Fibroblast of mammary gland (primary cell): Measurements from ENCODE around the gene SPRR2B.
"Not testable (repeated sequence)": the region's sequence is repeated elsewhere in the genome, so short reads cannot be mapped to it uniquely, and the experiment has no call there.

ENCODE experiments used
- DNase-seq: peaks from one replicate; pipeline ENCODE4 v3.0.0-alpha.2; 2010; ENCODE audit warnings: low read depth
- H3K4me3 ChIP-seq: 2 replicates; pipeline ENCODE4 v1.5.1; 2011; ENCODE audit warnings: low read depth, mild to moderate bottlenecking, low read length, moderate library complexity; ENCODE audit not compliant: control insufficient read depth
- TF ChIP-seq, protein P1 (sequence below): conservative IDR thresholded peaks from 2 replicates; pipeline ENCODE4 v1.5.1; 2011; ENCODE audit warnings: low read depth, low read length, inconsistent platforms; ENCODE audit not compliant: control insufficient read depth, insufficient read depth

The SPRR2B gene

DNA sequence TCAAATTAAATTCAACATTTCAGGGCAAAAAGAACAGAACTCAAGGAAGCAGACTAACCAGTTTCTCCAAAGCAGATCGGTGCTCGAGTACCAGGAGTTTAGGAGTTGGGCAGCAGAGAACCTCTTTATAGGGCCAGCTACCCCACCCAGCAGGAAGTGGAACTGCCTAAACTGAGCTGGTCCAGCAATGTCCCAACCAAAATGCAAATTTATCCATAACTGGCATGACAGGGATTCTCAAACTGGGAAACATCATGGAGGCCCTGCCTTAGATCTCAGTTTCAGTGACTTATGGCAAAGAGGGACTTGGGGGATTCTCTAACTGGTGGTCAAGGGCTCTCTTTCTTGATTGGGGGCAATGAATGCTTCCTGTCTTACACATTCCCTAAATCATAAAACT is at the start of gene SPRR2B:
SPRR2B (minus strand) TSS at position 101 of the 400 bp plus-strand sequence. CDS start 772 bp downstream, outside the sequence.
- DNase-seq = no peak
- TF ChIP-seq, protein P1, sequence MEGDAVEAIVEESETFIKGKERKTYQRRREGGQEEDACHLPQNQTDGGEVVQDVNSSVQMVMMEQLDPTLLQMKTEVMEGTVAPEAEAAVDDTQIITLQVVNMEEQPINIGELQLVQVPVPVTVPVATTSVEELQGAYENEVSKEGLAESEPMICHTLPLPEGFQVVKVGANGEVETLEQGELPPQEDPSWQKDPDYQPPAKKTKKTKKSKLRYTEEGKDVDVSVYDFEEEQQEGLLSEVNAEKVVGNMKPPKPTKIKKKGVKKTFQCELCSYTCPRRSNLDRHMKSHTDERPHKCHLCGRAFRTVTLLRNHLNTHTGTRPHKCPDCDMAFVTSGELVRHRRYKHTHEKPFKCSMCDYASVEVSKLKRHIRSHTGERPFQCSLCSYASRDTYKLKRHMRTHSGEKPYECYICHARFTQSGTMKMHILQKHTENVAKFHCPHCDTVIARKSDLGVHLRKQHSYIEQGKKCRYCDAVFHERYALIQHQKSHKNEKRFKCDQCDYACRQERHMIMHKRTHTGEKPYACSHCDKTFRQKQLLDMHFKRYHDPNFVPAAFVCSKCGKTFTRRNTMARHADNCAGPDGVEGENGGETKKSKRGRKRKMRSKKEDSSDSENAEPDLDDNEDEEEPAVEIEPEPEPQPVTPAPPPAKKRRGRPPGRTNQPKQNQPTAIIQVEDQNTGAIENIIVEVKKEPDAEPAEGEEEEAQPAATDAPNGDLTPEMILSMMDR = no peak
- no peak within 1 kb of the TSS for H3K4me3 ChIP-seq

GRCh38 chr1:153120945-153121344 is 49.5 kb upstream of the SPRR2B start:
- TF ChIP-seq, protein P1 = no peak
- DNase-seq = no peak
- no peak overlapping the region for H3K4me3 ChIP-seq

GRCh38 chr1:153119491-153119971 is 48.1 kb upstream of the SPRR2B start:
- no peak overlapping the region for H3K4me3 ChIP-seq
- TF ChIP-seq, protein P1 = no peak
- DNase-seq = no peak

DNA sequence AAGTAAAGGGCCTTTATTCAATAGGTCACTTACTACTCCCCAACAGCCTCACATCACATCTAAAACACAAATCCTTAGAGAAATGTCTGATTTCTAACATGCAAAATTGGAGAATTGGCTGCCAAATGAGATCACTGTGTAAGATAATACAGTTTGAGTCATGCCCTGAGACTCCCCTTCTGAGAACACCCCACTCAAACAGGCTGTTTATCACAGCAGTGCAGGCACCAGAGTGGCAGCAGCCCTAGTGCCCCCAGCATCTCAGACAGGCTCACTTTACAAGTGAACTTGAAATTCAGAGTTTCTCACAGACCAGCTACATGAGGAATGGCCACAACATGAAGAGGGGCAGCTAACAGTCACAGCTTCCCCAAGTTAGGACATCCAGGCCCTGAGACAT is 43.9 kb upstream of the SPRR2B start:
- not testable (repeated sequence) for DNase-seq, H3K4me3 ChIP-seq

GRCh38 chr1:153113416-153113815 is 42.0 kb upstream of the SPRR2B start, which contains the start of gene SPRR2F:
TSS of gene SPRR2F (minus strand) at chr1:153113516. CDS start at chr1:153112733, 783 bp downstream.
- TF ChIP-seq, protein P1 = no peak
- no peak within 1 kb of the TSS for H3K4me3 ChIP-seq
- no peak for DNase-seq

GRCh38 chr1:153112454-153112853 is 41.0 kb upstream of the SPRR2B start:
- H3K4me3 ChIP-seq, DNase-seq: not testable (repeated sequence)

- TF ChIP-seq, protein P1 = no peak
- H3K4me3 ChIP-seq = no peak overlapping the region
- DNase-seq = no peak
Observed at GRCh38 chr1:153100245-153100644, 28.8 kb upstream of the SPRR2B start.

GRCh38 chr1:153099461-153100045 is 28.1 kb upstream of the SPRR2B start:
- DNase-seq = no peak
- TF ChIP-seq, protein P1 = no peak
- H3K4me3 ChIP-seq = no peak overlapping the region
